ENCODE measurements around the gene NEK6.

The NEK6 gene

DNA sequence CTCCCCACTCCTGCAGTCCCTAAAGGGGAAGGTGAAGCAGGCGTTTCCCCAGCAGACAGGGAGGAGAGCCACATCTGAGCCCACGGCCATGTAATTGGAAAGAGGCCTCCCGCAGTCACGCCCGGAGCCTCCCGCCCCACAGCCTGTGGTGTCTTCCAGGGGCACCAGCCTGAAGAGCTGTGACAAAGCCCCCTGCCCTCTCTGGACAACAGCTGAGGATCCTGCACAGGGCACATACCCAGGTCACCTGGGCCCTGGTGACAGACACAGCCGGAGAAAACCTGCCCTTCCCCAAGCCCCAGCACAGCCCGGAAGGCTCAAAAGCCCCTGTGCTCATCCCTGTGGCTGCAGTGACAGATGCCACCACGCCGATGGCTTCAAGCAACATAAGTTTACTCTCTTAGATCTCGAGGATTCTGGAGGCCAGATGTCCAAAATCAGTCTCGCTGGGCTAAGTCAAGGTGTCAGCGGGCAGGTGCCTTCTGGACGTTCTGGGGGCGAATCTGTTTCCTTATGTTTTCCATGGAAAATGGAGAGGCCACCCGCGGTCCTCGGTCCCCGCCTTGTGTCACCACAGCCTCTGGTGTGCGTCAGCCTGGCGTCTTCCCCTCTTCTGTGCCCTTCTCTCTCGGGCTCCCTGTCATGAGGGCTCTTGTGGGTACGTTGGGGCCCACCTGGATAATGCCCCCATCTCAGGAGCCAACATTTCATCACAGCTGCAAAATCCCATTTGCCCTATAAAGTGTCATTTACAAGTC, 86.0 kb downstream of the NEK6 start:
- TF ChIP-seq CREB1 (IDR thresholded peaks at IDR 0.05; ENCODE audit: low read depth) (no peak), RAD21 (IDR thresholded peaks at IDR 0.05; ENCODE audit: low read depth) (no peak), EGR1 (IDR thresholded peaks at IDR 0.05) (no peak), TAF1 (IDR thresholded peaks at IDR 0.05; ENCODE audit: low read depth) (no peak)
- TF ChIP-seq, protein P1, sequence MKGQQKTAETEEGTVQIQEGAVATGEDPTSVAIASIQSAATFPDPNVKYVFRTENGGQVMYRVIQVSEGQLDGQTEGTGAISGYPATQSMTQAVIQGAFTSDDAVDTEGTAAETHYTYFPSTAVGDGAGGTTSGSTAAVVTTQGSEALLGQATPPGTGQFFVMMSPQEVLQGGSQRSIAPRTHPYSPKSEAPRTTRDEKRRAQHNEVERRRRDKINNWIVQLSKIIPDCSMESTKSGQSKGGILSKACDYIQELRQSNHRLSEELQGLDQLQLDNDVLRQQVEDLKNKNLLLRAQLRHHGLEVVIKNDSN (IDR thresholded peaks at IDR 0.05): no peak
- TF ChIP-seq, protein P2, sequence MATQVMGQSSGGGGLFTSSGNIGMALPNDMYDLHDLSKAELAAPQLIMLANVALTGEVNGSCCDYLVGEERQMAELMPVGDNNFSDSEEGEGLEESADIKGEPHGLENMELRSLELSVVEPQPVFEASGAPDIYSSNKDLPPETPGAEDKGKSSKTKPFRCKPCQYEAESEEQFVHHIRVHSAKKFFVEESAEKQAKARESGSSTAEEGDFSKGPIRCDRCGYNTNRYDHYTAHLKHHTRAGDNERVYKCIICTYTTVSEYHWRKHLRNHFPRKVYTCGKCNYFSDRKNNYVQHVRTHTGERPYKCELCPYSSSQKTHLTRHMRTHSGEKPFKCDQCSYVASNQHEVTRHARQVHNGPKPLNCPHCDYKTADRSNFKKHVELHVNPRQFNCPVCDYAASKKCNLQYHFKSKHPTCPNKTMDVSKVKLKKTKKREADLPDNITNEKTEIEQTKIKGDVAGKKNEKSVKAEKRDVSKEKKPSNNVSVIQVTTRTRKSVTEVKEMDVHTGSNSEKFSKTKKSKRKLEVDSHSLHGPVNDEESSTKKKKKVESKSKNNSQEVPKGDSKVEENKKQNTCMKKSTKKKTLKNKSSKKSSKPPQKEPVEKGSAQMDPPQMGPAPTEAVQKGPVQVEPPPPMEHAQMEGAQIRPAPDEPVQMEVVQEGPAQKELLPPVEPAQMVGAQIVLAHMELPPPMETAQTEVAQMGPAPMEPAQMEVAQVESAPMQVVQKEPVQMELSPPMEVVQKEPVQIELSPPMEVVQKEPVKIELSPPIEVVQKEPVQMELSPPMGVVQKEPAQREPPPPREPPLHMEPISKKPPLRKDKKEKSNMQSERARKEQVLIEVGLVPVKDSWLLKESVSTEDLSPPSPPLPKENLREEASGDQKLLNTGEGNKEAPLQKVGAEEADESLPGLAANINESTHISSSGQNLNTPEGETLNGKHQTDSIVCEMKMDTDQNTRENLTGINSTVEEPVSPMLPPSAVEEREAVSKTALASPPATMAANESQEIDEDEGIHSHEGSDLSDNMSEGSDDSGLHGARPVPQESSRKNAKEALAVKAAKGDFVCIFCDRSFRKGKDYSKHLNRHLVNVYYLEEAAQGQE (IDR thresholded peaks at IDR 0.05; ENCODE audit: low read depth): no peak

GRCh38 chr9:124344291-124345050, 86.7 kb downstream of the NEK6 start:
- TF ChIP-seq ZBTB7A (IDR thresholded peaks at IDR 0.05; ENCODE audit: low read depth): no peak
- TF ChIP-seq YY1 (IDR thresholded peaks at IDR 0.05; ENCODE audit: low read depth): no peak
- no peak for TF ChIP-seq MAX (IDR thresholded peaks at IDR 0.05)
- TF ChIP-seq TEAD4 (IDR thresholded peaks at IDR 0.05): no peak
- TF ChIP-seq TAF1 (IDR thresholded peaks at IDR 0.05; ENCODE audit: low read depth): no peak
- TF ChIP-seq CEBPB (IDR thresholded peaks at IDR 0.05): no peak
- TF ChIP-seq, protein P1 (IDR thresholded peaks at IDR 0.05): no peak
- TF ChIP-seq EP300 (IDR thresholded peaks at IDR 0.05; ENCODE audit: borderline replicate concordance): no peak
- TF ChIP-seq RAD21 (IDR thresholded peaks at IDR 0.05; ENCODE audit: low read depth): no peak
- TF ChIP-seq CREB1 (IDR thresholded peaks at IDR 0.05; ENCODE audit: low read depth): no peak
- TF ChIP-seq EGR1 (IDR thresholded peaks at IDR 0.05): no peak
- TF ChIP-seq NFIC (IDR thresholded peaks at IDR 0.05): no peak
- no peak for TF ChIP-seq TCF12 (IDR thresholded peaks at IDR 0.05; ENCODE audit: low read depth)

- TF ChIP-seq NFIC (IDR thresholded peaks at IDR 0.05) (no peak), TAF1 (IDR thresholded peaks at IDR 0.05; ENCODE audit: low read depth) (no peak), EP300 (IDR thresholded peaks at IDR 0.05; ENCODE audit: borderline replicate concordance) (no peak), ZBTB7A (IDR thresholded peaks at IDR 0.05; ENCODE audit: low read depth) (no peak), CREB1 (IDR thresholded peaks at IDR 0.05; ENCODE audit: low read depth) (no peak), TCF12 (IDR thresholded peaks at IDR 0.05; ENCODE audit: low read depth) (no peak), MAX (IDR thresholded peaks at IDR 0.05) (no peak), YY1 (IDR thresholded peaks at IDR 0.05; ENCODE audit: low read depth) (no peak), EGR1 (IDR thresholded peaks at IDR 0.05) (no peak), RAD21 (IDR thresholded peaks at IDR 0.05; ENCODE audit: low read depth) (no peak), CEBPB (IDR thresholded peaks at IDR 0.05) (no peak), FOXM1 (IDR thresholded peaks at IDR 0.05; ENCODE audit: borderline replicate concordance, low read depth) (no peak), TEAD4 (IDR thresholded peaks at IDR 0.05) (no peak)
- TF ChIP-seq, protein P1 (IDR thresholded peaks at IDR 0.05): no peak
- TF ChIP-seq, protein P2 (IDR thresholded peaks at IDR 0.05; ENCODE audit: low read depth): no peak
Observed at GRCh38 chr9:124345063-124345462, 87.3 kb downstream of the NEK6 start.

- no peak for TF ChIP-seq TAF1 (IDR thresholded peaks at IDR 0.05; ENCODE audit: low read depth)
- TF ChIP-seq FOXM1 (IDR thresholded peaks at IDR 0.05; ENCODE audit: borderline replicate concordance, low read depth): no peak
- TF ChIP-seq NFIC (IDR thresholded peaks at IDR 0.05): no peak
- no peak for TF ChIP-seq TCF12 (IDR thresholded peaks at IDR 0.05; ENCODE audit: low read depth)
- TF ChIP-seq CREB1 (IDR thresholded peaks at IDR 0.05; ENCODE audit: low read depth): no peak
- TF ChIP-seq CEBPB (IDR thresholded peaks at IDR 0.05): no peak
- TF ChIP-seq, protein P1 (IDR thresholded peaks at IDR 0.05): no peak
- TF ChIP-seq, protein P2 (IDR thresholded peaks at IDR 0.05; ENCODE audit: low read depth): no peak
- no peak for TF ChIP-seq MAX (IDR thresholded peaks at IDR 0.05)
- TF ChIP-seq ZBTB7A (IDR thresholded peaks at IDR 0.05; ENCODE audit: low read depth): no peak
- TF ChIP-seq RAD21 (IDR thresholded peaks at IDR 0.05; ENCODE audit: low read depth): no peak
- TF ChIP-seq TEAD4 (IDR thresholded peaks at IDR 0.05): no peak
- no peak for TF ChIP-seq EP300 (IDR thresholded peaks at IDR 0.05; ENCODE audit: borderline replicate concordance)
- TF ChIP-seq YY1 (IDR thresholded peaks at IDR 0.05; ENCODE audit: low read depth): no peak
- no peak for TF ChIP-seq EGR1 (IDR thresholded peaks at IDR 0.05)
Observed at GRCh38 chr9:124345751-124346281, 88.1 kb downstream of the NEK6 start.

All from Ishikawa (cell line).